ENCODE data around the gene IFI27L1. TPM values are rescaled to one million over a fixed set of nuclear protein-coding genes. Genes with fewer than 3 reads are reported as not detected.

Gene IFI27L1
- total and polyA plus RNA-seq, 2 of the 13 experiments (the other 11 are each of a cell fraction or from before 2014, with no cell fraction given), result 11.9 to 19.0 TPM

DNA sequence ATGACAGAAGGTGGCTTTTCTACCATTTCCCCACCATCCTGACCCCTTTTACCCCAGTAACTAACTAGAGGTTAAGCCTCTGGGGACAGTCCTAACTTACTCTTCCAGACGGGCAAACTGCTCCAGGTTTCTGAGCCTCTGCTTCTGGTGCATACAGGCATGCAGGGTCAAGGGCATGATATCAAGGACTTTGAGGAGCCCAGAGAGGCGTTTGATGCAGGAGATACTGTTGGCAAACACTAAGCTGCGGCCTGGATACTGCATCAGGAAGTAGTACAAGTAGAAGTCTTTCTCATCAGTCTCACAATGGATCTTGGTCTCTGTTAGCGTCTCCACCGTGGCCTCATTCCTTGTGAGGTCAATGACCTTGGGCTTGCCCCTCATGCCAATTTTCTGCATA is 21.1 kb upstream of the IFI27L1 start (continued):
- no peak for TF ChIP-seq RBFOX2 (IDR thresholded peaks at IDR 0.05; ENCODE audit: low read depth, low read length)
- TF ChIP-seq, protein P1, sequence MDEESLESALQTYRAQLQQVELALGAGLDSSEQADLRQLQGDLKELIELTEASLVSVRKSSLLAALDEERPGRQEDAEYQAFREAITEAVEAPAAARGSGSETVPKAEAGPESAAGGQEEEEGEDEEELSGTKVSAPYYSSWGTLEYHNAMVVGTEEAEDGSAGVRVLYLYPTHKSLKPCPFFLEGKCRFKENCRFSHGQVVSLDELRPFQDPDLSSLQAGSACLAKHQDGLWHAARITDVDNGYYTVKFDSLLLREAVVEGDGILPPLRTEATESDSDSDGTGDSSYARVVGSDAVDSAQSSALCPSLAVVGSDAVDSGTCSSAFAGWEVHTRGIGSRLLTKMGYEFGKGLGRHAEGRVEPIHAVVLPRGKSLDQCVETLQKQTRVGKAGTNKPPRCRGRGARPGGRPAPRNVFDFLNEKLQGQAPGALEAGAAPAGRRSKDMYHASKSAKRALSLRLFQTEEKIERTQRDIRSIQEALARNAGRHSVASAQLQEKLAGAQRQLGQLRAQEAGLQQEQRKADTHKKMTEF (CRISPR knock-in tag; IDR thresholded peaks at IDR 0.05), result no peak
- TF ChIP-seq RFX1 (IDR thresholded peaks at IDR 0.05), result no peak
- TF ChIP-seq ZBTB7A (CRISPR knock-in tag; IDR thresholded peaks at IDR 0.05), result no peak
- TF ChIP-seq, protein P2, sequence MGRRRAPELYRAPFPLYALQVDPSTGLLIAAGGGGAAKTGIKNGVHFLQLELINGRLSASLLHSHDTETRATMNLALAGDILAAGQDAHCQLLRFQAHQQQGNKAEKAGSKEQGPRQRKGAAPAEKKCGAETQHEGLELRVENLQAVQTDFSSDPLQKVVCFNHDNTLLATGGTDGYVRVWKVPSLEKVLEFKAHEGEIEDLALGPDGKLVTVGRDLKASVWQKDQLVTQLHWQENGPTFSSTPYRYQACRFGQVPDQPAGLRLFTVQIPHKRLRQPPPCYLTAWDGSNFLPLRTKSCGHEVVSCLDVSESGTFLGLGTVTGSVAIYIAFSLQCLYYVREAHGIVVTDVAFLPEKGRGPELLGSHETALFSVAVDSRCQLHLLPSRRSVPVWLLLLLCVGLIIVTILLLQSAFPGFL (CRISPR knock-in tag; IDR thresholded peaks at IDR 0.05), result no peak
- no peak for TF ChIP-seq ZNF143 (CRISPR knock-in tag; IDR thresholded peaks at IDR 0.05)
- TF ChIP-seq ZNF879 (CRISPR knock-in tag; IDR thresholded peaks at IDR 0.05), result no peak
- TF ChIP-seq, protein P3, sequence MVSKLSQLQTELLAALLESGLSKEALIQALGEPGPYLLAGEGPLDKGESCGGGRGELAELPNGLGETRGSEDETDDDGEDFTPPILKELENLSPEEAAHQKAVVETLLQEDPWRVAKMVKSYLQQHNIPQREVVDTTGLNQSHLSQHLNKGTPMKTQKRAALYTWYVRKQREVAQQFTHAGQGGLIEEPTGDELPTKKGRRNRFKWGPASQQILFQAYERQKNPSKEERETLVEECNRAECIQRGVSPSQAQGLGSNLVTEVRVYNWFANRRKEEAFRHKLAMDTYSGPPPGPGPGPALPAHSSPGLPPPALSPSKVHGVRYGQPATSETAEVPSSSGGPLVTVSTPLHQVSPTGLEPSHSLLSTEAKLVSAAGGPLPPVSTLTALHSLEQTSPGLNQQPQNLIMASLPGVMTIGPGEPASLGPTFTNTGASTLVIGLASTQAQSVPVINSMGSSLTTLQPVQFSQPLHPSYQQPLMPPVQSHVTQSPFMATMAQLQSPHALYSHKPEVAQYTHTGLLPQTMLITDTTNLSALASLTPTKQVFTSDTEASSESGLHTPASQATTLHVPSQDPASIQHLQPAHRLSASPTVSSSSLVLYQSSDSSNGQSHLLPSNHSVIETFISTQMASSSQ (IDR thresholded peaks at IDR 0.05; ENCODE audit: low read depth), result no peak
- TF ChIP-seq, protein P3 (CRISPR knock-in tag; IDR thresholded peaks at IDR 0.05; ENCODE audit: borderline replicate concordance), result peak; percentile 51; the same call in 1 of the 2 replicates
- TF ChIP-seq, protein P4, sequence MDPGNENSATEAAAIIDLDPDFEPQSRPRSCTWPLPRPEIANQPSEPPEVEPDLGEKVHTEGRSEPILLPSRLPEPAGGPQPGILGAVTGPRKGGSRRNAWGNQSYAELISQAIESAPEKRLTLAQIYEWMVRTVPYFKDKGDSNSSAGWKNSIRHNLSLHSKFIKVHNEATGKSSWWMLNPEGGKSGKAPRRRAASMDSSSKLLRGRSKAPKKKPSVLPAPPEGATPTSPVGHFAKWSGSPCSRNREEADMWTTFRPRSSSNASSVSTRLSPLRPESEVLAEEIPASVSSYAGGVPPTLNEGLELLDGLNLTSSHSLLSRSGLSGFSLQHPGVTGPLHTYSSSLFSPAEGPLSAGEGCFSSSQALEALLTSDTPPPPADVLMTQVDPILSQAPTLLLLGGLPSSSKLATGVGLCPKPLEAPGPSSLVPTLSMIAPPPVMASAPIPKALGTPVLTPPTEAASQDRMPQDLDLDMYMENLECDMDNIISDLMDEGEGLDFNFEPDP (CRISPR knock-in tag; conservative IDR thresholded peaks at IDR 0.05), result no peak
- TF ChIP-seq, protein P5, sequence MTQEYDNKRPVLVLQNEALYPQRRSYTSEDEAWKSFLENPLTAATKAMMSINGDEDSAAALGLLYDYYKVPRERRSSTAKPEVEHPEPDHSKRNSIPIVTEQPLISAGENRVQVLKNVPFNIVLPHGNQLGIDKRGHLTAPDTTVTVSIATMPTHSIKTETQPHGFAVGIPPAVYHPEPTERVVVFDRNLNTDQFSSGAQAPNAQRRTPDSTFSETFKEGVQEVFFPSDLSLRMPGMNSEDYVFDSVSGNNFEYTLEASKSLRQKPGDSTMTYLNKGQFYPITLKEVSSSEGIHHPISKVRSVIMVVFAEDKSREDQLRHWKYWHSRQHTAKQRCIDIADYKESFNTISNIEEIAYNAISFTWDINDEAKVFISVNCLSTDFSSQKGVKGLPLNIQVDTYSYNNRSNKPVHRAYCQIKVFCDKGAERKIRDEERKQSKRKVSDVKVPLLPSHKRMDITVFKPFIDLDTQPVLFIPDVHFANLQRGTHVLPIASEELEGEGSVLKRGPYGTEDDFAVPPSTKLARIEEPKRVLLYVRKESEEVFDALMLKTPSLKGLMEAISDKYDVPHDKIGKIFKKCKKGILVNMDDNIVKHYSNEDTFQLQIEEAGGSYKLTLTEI (CRISPR knock-in tag; conservative IDR thresholded peaks at IDR 0.05), result no peak
- no peak for TF ChIP-seq ZNF766 (CRISPR knock-in tag; IDR thresholded peaks at IDR 0.05; ENCODE audit: borderline replicate concordance)
- no peak for TF ChIP-seq ZNF703 (CRISPR knock-in tag; IDR thresholded peaks at IDR 0.05; ENCODE audit: borderline replicate concordance)
- no peak for TF ChIP-seq ZNF773 (CRISPR knock-in tag; IDR thresholded peaks at IDR 0.05; ENCODE audit: borderline replicate concordance)
- TF ChIP-seq, protein P6, sequence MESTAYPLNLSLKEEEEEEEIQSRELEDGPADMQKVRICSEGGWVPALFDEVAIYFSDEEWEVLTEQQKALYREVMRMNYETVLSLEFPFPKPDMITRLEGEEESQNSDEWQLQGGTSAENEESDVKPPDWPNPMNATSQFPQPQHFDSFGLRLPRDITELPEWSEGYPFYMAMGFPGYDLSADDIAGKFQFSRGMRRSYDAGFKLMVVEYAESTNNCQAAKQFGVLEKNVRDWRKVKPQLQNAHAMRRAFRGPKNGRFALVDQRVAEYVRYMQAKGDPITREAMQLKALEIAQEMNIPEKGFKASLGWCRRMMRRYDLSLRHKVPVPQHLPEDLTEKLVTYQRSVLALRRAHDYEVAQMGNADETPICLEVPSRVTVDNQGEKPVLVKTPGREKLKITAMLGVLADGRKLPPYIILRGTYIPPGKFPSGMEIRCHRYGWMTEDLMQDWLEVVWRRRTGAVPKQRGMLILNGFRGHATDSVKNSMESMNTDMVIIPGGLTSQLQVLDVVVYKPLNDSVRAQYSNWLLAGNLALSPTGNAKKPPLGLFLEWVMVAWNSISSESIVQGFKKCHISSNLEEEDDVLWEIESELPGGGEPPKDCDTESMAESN (CRISPR knock-in tag; conservative IDR thresholded peaks at IDR 0.05), result no peak
- TF ChIP-seq ZNF446 (CRISPR knock-in tag; IDR thresholded peaks at IDR 0.05), result no peak
- TF ChIP-seq HOXA3 (CRISPR knock-in tag; IDR thresholded peaks at IDR 0.05), result no peak; the same call in 1 of the 2 replicates
- TF ChIP-seq NFE2L1 (CRISPR knock-in tag; IDR thresholded peaks at IDR 0.05; ENCODE audit: borderline replicate concordance), result no peak
- TF ChIP-seq ZNF7 (CRISPR knock-in tag; IDR thresholded peaks at IDR 0.05), result no peak
- no peak for TF ChIP-seq ZNF709 (CRISPR knock-in tag; IDR thresholded peaks at IDR 0.05)
